ENCODE data around the gene SPINK4.

The SPINK4 gene

GRCh38 chr9:33239921-33240320 is at the start of gene SPINK4:
Gene SPINK4, plus strand, starts transcription at chr9:33240167. Its CDS starts 42 bp downstream, at chr9:33240209.
- no peak within 1 kb of the TSS for H3K4me3 ChIP-seq (ENCODE audit: low read length in 2 of 2)
- no peak within 1 kb of the TSS for H3K9ac ChIP-seq (ENCODE audit: low read length in 2 of 2)
- no peaks in the 10 kb centered on the region for H3K36me3 ChIP-seq (ENCODE audit: control insufficient read depth in 2 of 2, insufficient read depth in 2 of 2, low read length in 2 of 2)
- H3K27me3 ChIP-seq (ENCODE audit: control insufficient read depth in 1 of 2, insufficient read depth in 2 of 2, low read length in 2 of 2), result peaks cover 0 to 3% of the 10 kb centered on the region in 2 donors
- H3K9me3 ChIP-seq (ENCODE audit: control insufficient read depth in 2 of 2, low read length in 2 of 2), result no peaks in the 10 kb centered on the region
- no peak within 1 kb of the TSS for H3K27ac ChIP-seq (ENCODE audit: low read length)
- no peaks in the 10 kb centered on the region for H3K4me1 ChIP-seq (ENCODE audit: control insufficient read depth, insufficient read depth, low read length)

- no peaks in the 10 kb centered on the region for H3K9me3 ChIP-seq (ENCODE audit: control insufficient read depth in 2 of 2, low read length in 2 of 2)
- H3K4me1 ChIP-seq (ENCODE audit: control insufficient read depth, insufficient read depth, low read length), result peaks cover 9% of the 10 kb centered on the region
- no peak overlapping the region for H3K27ac ChIP-seq (ENCODE audit: low read length)
- no peaks in the 10 kb centered on the region for H3K36me3 ChIP-seq (ENCODE audit: control insufficient read depth in 2 of 2, insufficient read depth in 2 of 2, low read length in 2 of 2)
- H3K9ac ChIP-seq (ENCODE audit: low read length in 2 of 2), result no peak overlapping the region
- H3K27me3 ChIP-seq (ENCODE audit: control insufficient read depth in 1 of 2, insufficient read depth in 2 of 2, low read length in 2 of 2), result no peaks in the 10 kb centered on the region
- H3K4me3 ChIP-seq (ENCODE audit: low read length in 2 of 2), result no peak overlapping the region
Measured at GRCh38 chr9:33192493-33193255, 47.3 kb upstream of the SPINK4 start.

GRCh38 chr9:33193818-33194217 is 46.1 kb upstream of the SPINK4 start:
- no peak overlapping the region for H3K27ac ChIP-seq (ENCODE audit: low read length)
- no peaks in the 10 kb centered on the region for H3K36me3 ChIP-seq (ENCODE audit: control insufficient read depth in 2 of 2, insufficient read depth in 2 of 2, low read length in 2 of 2)

GRCh38 chr9:33196736-33197135 is 43.2 kb upstream of the SPINK4 start:
- H3K4me1 ChIP-seq (ENCODE audit: control insufficient read depth, insufficient read depth, low read length), result peaks cover 4% of the 10 kb centered on the region
- H3K4me3 ChIP-seq (ENCODE audit: low read length in 2 of 2), result no peak overlapping the region
- no peak overlapping the region for H3K9ac ChIP-seq (ENCODE audit: low read length in 2 of 2)
- no peaks in the 10 kb centered on the region for H3K27me3 ChIP-seq (ENCODE audit: control insufficient read depth in 1 of 2, insufficient read depth in 2 of 2, low read length in 2 of 2)
- no peaks in the 10 kb centered on the region for H3K36me3 ChIP-seq (ENCODE audit: control insufficient read depth in 2 of 2, insufficient read depth in 2 of 2, low read length in 2 of 2)
- H3K27ac ChIP-seq (ENCODE audit: low read length), result no peak overlapping the region
- H3K9me3 ChIP-seq (ENCODE audit: control insufficient read depth in 2 of 2, low read length in 2 of 2), result no peaks in the 10 kb centered on the region

More at GRCh38 chr9:33193818-33194217, 46.1 kb upstream of the SPINK4 start:
- H3K4me1 ChIP-seq (ENCODE audit: control insufficient read depth, insufficient read depth, low read length), result peaks cover 4% of the 10 kb centered on the region
- H3K4me3 ChIP-seq (ENCODE audit: low read length in 2 of 2), result no peak overlapping the region
- no peaks in the 10 kb centered on the region for H3K27me3 ChIP-seq (ENCODE audit: control insufficient read depth in 1 of 2, insufficient read depth in 2 of 2, low read length in 2 of 2)
- no peaks in the 10 kb centered on the region for H3K9me3 ChIP-seq (ENCODE audit: control insufficient read depth in 2 of 2, low read length in 2 of 2)
- no peak overlapping the region for H3K9ac ChIP-seq (ENCODE audit: low read length in 2 of 2)

GRCh38 chr9:33197279-33198152 is 42.5 kb upstream of the SPINK4 start:
- Histone ChIP-seq H3K27me3 (ENCODE audit: control insufficient read depth in 1 of 2, insufficient read depth in 2 of 2, low read length in 2 of 2) (no peaks in the 10 kb centered on the region), H3K9me3 (ENCODE audit: control insufficient read depth in 2 of 2, low read length in 2 of 2) (no peaks in the 10 kb centered on the region), H3K27ac (ENCODE audit: low read length) (peak overlapping the region; percentile 6), H3K4me3 (ENCODE audit: low read length in 2 of 2) (no peak overlapping the region), H3K9ac (ENCODE audit: low read length in 2 of 2) (no peak overlapping the region), H3K4me1 (ENCODE audit: control insufficient read depth, insufficient read depth, low read length) (peaks cover 5% of the 10 kb centered on the region), H3K36me3 (ENCODE audit: control insufficient read depth in 2 of 2, insufficient read depth in 2 of 2, low read length in 2 of 2) (no peaks in the 10 kb centered on the region)

- H3K9me3 ChIP-seq (ENCODE audit: control insufficient read depth in 2 of 2, low read length in 2 of 2), result no peaks in the 10 kb centered on the region
- H3K4me1 ChIP-seq (ENCODE audit: control insufficient read depth, insufficient read depth, low read length), result peaks cover 3% of the 10 kb centered on the region
- H3K4me3 ChIP-seq (ENCODE audit: low read length in 2 of 2), result no peak overlapping the region
- no peaks in the 10 kb centered on the region for H3K36me3 ChIP-seq (ENCODE audit: control insufficient read depth in 2 of 2, insufficient read depth in 2 of 2, low read length in 2 of 2)
- H3K27me3 ChIP-seq (ENCODE audit: control insufficient read depth in 1 of 2, insufficient read depth in 2 of 2, low read length in 2 of 2), result no peaks in the 10 kb centered on the region
- peak overlapping the region; percentile 6 for H3K27ac ChIP-seq (ENCODE audit: low read length)
- no peak overlapping the region for H3K9ac ChIP-seq (ENCODE audit: low read length in 2 of 2)
Measured at GRCh38 chr9:33198165-33198564, 41.8 kb upstream of the SPINK4 start.

- Histone ChIP-seq H3K4me3 (ENCODE audit: low read length in 2 of 2) (no peak overlapping the region), H3K36me3 (ENCODE audit: control insufficient read depth in 2 of 2, insufficient read depth in 2 of 2, low read length in 2 of 2) (no peaks in the 10 kb centered on the region), H3K27ac (ENCODE audit: low read length) (no peak overlapping the region), H3K9ac (ENCODE audit: low read length in 2 of 2) (no peak overlapping the region), H3K9me3 (ENCODE audit: control insufficient read depth in 2 of 2, low read length in 2 of 2) (no peaks in the 10 kb centered on the region), H3K27me3 (ENCODE audit: control insufficient read depth in 1 of 2, insufficient read depth in 2 of 2, low read length in 2 of 2) (no peaks in the 10 kb centered on the region), H3K4me1 (ENCODE audit: control insufficient read depth, insufficient read depth, low read length) (peaks cover 3% of the 10 kb centered on the region)
Measured at GRCh38 chr9:33202018-33202417, 37.9 kb upstream of the SPINK4 start.

GRCh38 chr9:33202552-33203201 is 37.3 kb upstream of the SPINK4 start:
- Histone ChIP-seq H3K9me3 (ENCODE audit: control insufficient read depth in 2 of 2, low read length in 2 of 2) (no peaks in the 10 kb centered on the region), H3K27ac (ENCODE audit: low read length) (no peak overlapping the region), H3K9ac (ENCODE audit: low read length in 2 of 2) (no peak overlapping the region), H3K4me1 (ENCODE audit: control insufficient read depth, insufficient read depth, low read length) (peaks cover 3% of the 10 kb centered on the region), H3K4me3 (ENCODE audit: low read length in 2 of 2) (no peak overlapping the region), H3K36me3 (ENCODE audit: control insufficient read depth in 2 of 2, insufficient read depth in 2 of 2, low read length in 2 of 2) (no peaks in the 10 kb centered on the region), H3K27me3 (ENCODE audit: control insufficient read depth in 1 of 2, insufficient read depth in 2 of 2, low read length in 2 of 2) (no peaks in the 10 kb centered on the region)

- Histone ChIP-seq H3K27ac (ENCODE audit: low read length) (no peak overlapping the region), H3K4me3 (ENCODE audit: low read length in 2 of 2) (no peak overlapping the region), H3K4me1 (ENCODE audit: control insufficient read depth, insufficient read depth, low read length) (no peaks in the 10 kb centered on the region)
Measured at GRCh38 chr9:33209394-33209793, 30.6 kb upstream of the SPINK4 start.

GRCh38 chr9:33210006-33210715 is 29.8 kb upstream of the SPINK4 start:
- no peak overlapping the region for H3K27ac ChIP-seq (ENCODE audit: low read length)
- H3K9me3 ChIP-seq (ENCODE audit: control insufficient read depth in 2 of 2, low read length in 2 of 2), result no peaks in the 10 kb centered on the region
- no peaks in the 10 kb centered on the region for H3K36me3 ChIP-seq (ENCODE audit: control insufficient read depth in 2 of 2, insufficient read depth in 2 of 2, low read length in 2 of 2)
- no peak overlapping the region for H3K9ac ChIP-seq (ENCODE audit: low read length in 2 of 2)
- H3K27me3 ChIP-seq (ENCODE audit: control insufficient read depth in 1 of 2, insufficient read depth in 2 of 2, low read length in 2 of 2), result no peaks in the 10 kb centered on the region
- H3K4me1 ChIP-seq (ENCODE audit: control insufficient read depth, insufficient read depth, low read length), result no peaks in the 10 kb centered on the region
- H3K4me3 ChIP-seq (ENCODE audit: low read length in 2 of 2), result no peak overlapping the region

More at GRCh38 chr9:33209394-33209793, 30.6 kb upstream of the SPINK4 start:
- Histone ChIP-seq H3K36me3 (ENCODE audit: control insufficient read depth in 2 of 2, insufficient read depth in 2 of 2, low read length in 2 of 2) (no peaks in the 10 kb centered on the region), H3K9ac (ENCODE audit: low read length in 2 of 2) (no peak overlapping the region), H3K27me3 (ENCODE audit: control insufficient read depth in 1 of 2, insufficient read depth in 2 of 2, low read length in 2 of 2) (no peaks in the 10 kb centered on the region), H3K9me3 (ENCODE audit: control insufficient read depth in 2 of 2, low read length in 2 of 2) (no peaks in the 10 kb centered on the region)

All from stomach smooth muscle (tissue), 2 donors.